HepG2 (cell line): ENCODE results near the gene ARHGAP12. TPM values are rescaled to one million over a fixed set of nuclear protein-coding genes. Genes with fewer than 3 reads are reported as not detected.

ENCODE experiments used
- ATAC-seq: fragments of 200-7000 bp; cut with Tn5 transposase; 3 replicates; pipeline ENCODE4 v1.9.1; 2020; ENCODE audit warnings: mild to moderate bottlenecking, moderate library complexity
- BruUV-seq: library from RNA; stranded (reverse); fragments of 400-500 nt; replicated peaks from 2 replicates; lab custom pipeline; 2021; lab: Mats Ljungman, UMichigan
- CTCF ChIA-PET: fragments of 300-600 bp; formaldehyde crosslinking; extraction: SDS; loops from one replicate; lab custom pipeline; 2021; ENCODE audit warnings: low total read pairs, inconsistent platforms, low intra/inter-chr PET ratio; lab: Yijun Ruan, JAX
- POLR2A ChIA-PET: fragments of 350-600 bp; sonication (Branson Sonifier 250); formaldehyde crosslinking; loops from one replicate; lab custom pipeline; 2020; ENCODE audit warnings: antibody characterized with exemption, inconsistent platforms; lab: Yijun Ruan, JAX
- DNase-seq: peaks from one replicate; pipeline ENCODE4 v3.0.0-alpha.2; 2015; ENCODE audit warnings: low spot score
- FAIRE-seq: peaks from 3 replicates; lab custom pipeline; 2011; peaks lifted over from hg19 to GRCh38; lab: Jason Lieb, UNC
- H2AFZ ChIP-seq: one replicate; pipeline ENCODE4 v1.6.1; 2011; ENCODE audit warnings: low read length, inconsistent platforms
- H3K27ac ChIP-seq: fragments of 300-600 bp; 3 replicates; pipeline ENCODE4 v1.8.0; 2011; ENCODE audit warnings: mixed run types, mild to moderate bottlenecking, mixed read lengths, low read length, inconsistent platforms; ENCODE audit not compliant: insufficient read depth; ENCODE audit errors: extremely low read length
- H3K27me3 ChIP-seq, 2 experiments: fragments of 200-600 bp in 1 of 2; 2 replicates in 1 of 2; 3 replicates in 1 of 2; pipeline versions ENCODE4 v1.6.0 to v1.8.0; 2011; ENCODE audit warnings: low read length in 2 of 2, mild to moderate bottlenecking in 2 of 2, moderate library complexity in 2 of 2, inconsistent platforms in 1 of 2; ENCODE audit not compliant: insufficient read depth in 2 of 2, control insufficient read depth in 1 of 2
- H3K36me3 ChIP-seq, 2 experiments: fragments of 200-600 bp in 1 of 2; replicated peaks in 1 of 2; 2 replicates in 1 of 2; 3 replicates in 1 of 2; pipeline versions ENCODE4 v1.5.1 to v1.8.0; 2011; ENCODE audit warnings: low read length in 2 of 2, inconsistent platforms in 1 of 2; ENCODE audit not compliant: insufficient read depth in 2 of 2, control insufficient read depth in 1 of 2
- H3K4me1 ChIP-seq: 2 replicates; pipeline ENCODE4 v1.5.1; 2012; ENCODE audit warnings: low read length, inconsistent platforms; ENCODE audit not compliant: insufficient read depth
- H3K4me2 ChIP-seq: 2 replicates; pipeline ENCODE4 v1.6.0; 2011; ENCODE audit warnings: low read depth, low read length, inconsistent platforms
- H3K4me3 ChIP-seq, 3 experiments: fragments of 200-600 bp in 1 of 3; sonication (generic), shearing (Covaris generic) in 1 of 3; replicated peaks in 1 of 3; 2 replicates each; pipeline ENCODE4 v1.5.1; 2011 to 2016; ENCODE audit warnings: low read length in 3 of 3, inconsistent platforms in 2 of 3, low read depth in 2 of 3, mild to moderate bottlenecking in 2 of 3, control low read depth in 1 of 3, mixed read lengths in 1 of 3; ENCODE audit not compliant: insufficient read depth in 1 of 3
- H3K79me2 ChIP-seq: one replicate; pipeline ENCODE4 v1.6.1; 2011; ENCODE audit warnings: low read length, inconsistent platforms; ENCODE audit not compliant: insufficient read depth
- H3K9ac ChIP-seq: 2 replicates; pipeline ENCODE4 v1.6.0; 2011; ENCODE audit warnings: mild to moderate bottlenecking, low read depth, low read length, inconsistent platforms; ENCODE audit not compliant: insufficient read depth
- H3K9me3 ChIP-seq: 2 replicates; pipeline ENCODE4 v1.5.1; 2012; ENCODE audit warnings: mild to moderate bottlenecking, low read length
- H4K20me1 ChIP-seq: 2 replicates; pipeline ENCODE4 v1.6.0; 2011; ENCODE audit warnings: inconsistent platforms, mild to moderate bottlenecking, low read length, moderate library complexity; ENCODE audit not compliant: insufficient read depth
- CBX1 ChIP-seq: IDR thresholded peaks from one replicate; pipeline ENCODE4 v1.6.1; 2016; ENCODE audit warnings: antibody characterized with exemption, low read depth
- HNF1B ChIP-seq: sonication (generic); formaldehyde crosslinking; IDR thresholded peaks from 2 replicates; pipeline ENCODE4 v1.5.1; 2020; ENCODE audit warnings: mild to moderate bottlenecking, moderate library complexity, missing genetic modification reagents
- HNRNPL ChIP-seq: fragments of 200-400 bp; formaldehyde crosslinking; IDR thresholded peaks from 2 replicates; pipeline ENCODE4 v1.6.1; 2017; ENCODE audit warnings: mild to moderate bottlenecking, low read depth, low read length
- MYNN ChIP-seq: sonication (generic); formaldehyde crosslinking; IDR thresholded peaks from 2 replicates; pipeline ENCODE4 v1.4.0; 2020; ENCODE audit warnings: mild to moderate bottlenecking, low read depth, missing genetic modification reagents
- POLR2A ChIP-seq, 2 experiments: IDR thresholded peaks; 2 replicates each; pipeline ENCODE4 v1.6.1; 2011; ENCODE audit warnings: low read depth in 2 of 2, low read length in 2 of 2, mild to moderate bottlenecking in 1 of 2, moderate library complexity in 1 of 2; ENCODE audit not compliant: insufficient read depth in 1 of 2
- REXO4 ChIP-seq: sonication (generic); formaldehyde crosslinking; IDR thresholded peaks from 2 replicates; pipeline ENCODE4 v1.8.0; 2022; ENCODE audit warnings: missing genetic modification reagents, mild to moderate bottlenecking, borderline replicate concordance
- RXRB ChIP-seq: IDR thresholded peaks from 2 replicates; pipeline ENCODE4 v1.6.1; 2016; ENCODE audit warnings: borderline replicate concordance, missing genetic modification reagents, missing compliant biosample characterization
- SALL1 ChIP-seq: sonication (generic); formaldehyde crosslinking; IDR thresholded peaks from 2 replicates; pipeline ENCODE4 v1.8.0; 2022; ENCODE audit warnings: mild to moderate bottlenecking, missing genetic modification reagents
- TARDBP ChIP-seq: sonication (generic); formaldehyde crosslinking; IDR thresholded peaks from 2 replicates; pipeline ENCODE4 v1.8.0; 2022; ENCODE audit warnings: mild to moderate bottlenecking, missing genetic modification reagents
- TRIM22 ChIP-seq: fragments of 450-650 bp; IDR thresholded peaks from 2 replicates; pipeline ENCODE4 v1.6.1; 2017
- ZBTB33 ChIP-seq: sonication (generic); formaldehyde crosslinking; IDR thresholded peaks from 2 replicates; pipeline ENCODE4 v1.4.0; 2020; ENCODE audit warnings: missing genetic modification reagents
- ZNF143 ChIP-seq: sonication (generic); formaldehyde crosslinking; IDR thresholded peaks from 2 replicates; pipeline ENCODE4 v1.4.0; 2020; ENCODE audit warnings: missing genetic modification reagents
- ZNF275 ChIP-seq: sonication (generic); formaldehyde crosslinking; IDR thresholded peaks from 2 replicates; pipeline ENCODE4 v1.8.0; 2022; ENCODE audit warnings: missing genetic modification reagents, mild to moderate bottlenecking, inconsistent platforms, borderline replicate concordance
- WGBS: methylation state at CpG from one replicate; pipeline ENCODE4 v1.1.6; 2017; ENCODE audit warnings: low lambda C conversion rate; 5-methylcytosine and 5-hydroxymethylcytosine counted together
- in situ Hi-C: cut with HindIII; loops from 2 replicates; pipeline ENCODE4 v1.10.0; 2017; ENCODE audit warnings: low pct_unique_long_range_greater_than_20kb; ENCODE audit not compliant: extremely low pct_ligation_motif_present
- intact Hi-C: fragments of 100-400 bp; cut with micrococcal nuclease; formaldehyde crosslinking; loops from one replicate; pipeline ENCODE4 v1.10.0; 2022; ENCODE audit not compliant: unreplicated experiment
- polyA plus RNA-seq, 8 experiments: library from polyadenylated mRNA; depleted of rRNA in 3 of 8; stranded (reverse) in 7 of 8; unstranded in 1 of 8; fragments of >200 nt; fragmentation: Illumina TruSeq in 4 of 8; extraction: Trizol in 4 of 8; gene quantifications; 2 replicates each; pipeline versions ENCODE4 v1.2.1 to v1.2.3, GENCODE V29; 2011 to 2016; ENCODE audit warnings: low read depth in 4 of 8, missing spikeins in 1 of 8, mixed read lengths in 1 of 8; ENCODE audit not compliant: insufficient read depth in 1 of 8
- total RNA-seq, 5 experiments: library from RNA; depleted of rRNA; stranded (reverse); fragments of >200 nt; fragmentation: Illumina TruSeq; extraction: Trizol; gene quantifications; 2 replicates each; pipeline ENCODE4 v1.2.3, GENCODE V29; 2016; ENCODE audit warnings: low read depth in 1 of 5

ARHGAP12 gene
- total and polyA plus RNA-seq, 2 of the 13 experiments (the other 11 are each of a cell fraction or from before 2014, with no cell fraction given): 25.0 to 54.6 TPM

GRCh38 chr10:31780717-31781116, 147.9 kb downstream of the ARHGAP12 start:
- ATAC-seq (no peak), FAIRE-seq (no peak), DNase-seq (no peak)
- Histone ChIP-seq H3K27me3 (0 out of 5 replicates have a peak, but pooled peaks cover 0 to 5% of the 10 kb centered on the region in 2 experiments), H3K79me2 (no peaks in the 10 kb centered on the region), H3K4me2 (no peak overlapping the region), H3K36me3 (no peaks in the 10 kb centered on the region), H4K20me1 (no peaks in the 10 kb centered on the region), H3K27ac (no peak overlapping the region), H3K4me1 (no peaks in the 10 kb centered on the region), H3K9ac (no peak overlapping the region), H3K9me3 (no peaks in the 10 kb centered on the region; the same call in 1 of the 2 replicates), H2AFZ (no peak overlapping the region), H3K4me3 (no peak overlapping the region)
- intact Hi-C loops: no loop called here
- POLR2A ChIA-PET: no interaction called here
- TF ChIP-seq ZBTB33 (CRISPR knock-in tag): no peak
- TF ChIP-seq TARDBP (CRISPR knock-in tag): no peak
- TF ChIP-seq CBX1: no peak
- no peak for TF ChIP-seq MYNN
- TF ChIP-seq ZNF143 (CRISPR knock-in tag): no peak
- no peak for TF ChIP-seq HNRNPL
- TF ChIP-seq TRIM22: no peak
- no peak for TF ChIP-seq ZNF275
- TF ChIP-seq RXRB (CRISPR knock-in tag): no peak
- no peak for TF ChIP-seq HNF1B (CRISPR knock-in tag)
- TF ChIP-seq POLR2A (IDR thresholded peaks at IDR 0.05; ENCODE audit: insufficient read depth in 1 of 2, low read depth in 2 of 2, low read length in 2 of 2): no peak
- TF ChIP-seq REXO4: no peak
- TF ChIP-seq SALL1 (CRISPR knock-in tag): no peak
- in situ Hi-C loops: no loop called here
- WGBS: 27% methylated on average over 2 of the region's 2 CpGs
- CTCF ChIA-PET: no interaction called here
- no TSS peak for BruUV-seq
